Activated naive CD8-positive, alpha-beta T cell treated with anti-CD3 and anti-CD28 coated beads, Interleukin-2, amount 10 ng/mL, durations not matched to agents 7 days and 5 days (primary cell): ENCODE measurements around the gene PNKD. TPM values are rescaled to one million over a fixed set of nuclear protein-coding genes. Genes with fewer than 3 reads are reported as not detected.
"Not testable (repeated sequence)": the region's sequence is repeated elsewhere in the genome, so short reads cannot be mapped to it uniquely, and the experiment has no call there.

Experiments used
- ATAC-seq: fragments of 150-1000 bp; cut with Tn5 transposase; one replicate; pipeline ENCODE4 v1.10.0; 2021; ENCODE audit warnings: low read depth, moderate library complexity
- POLR2A ChIA-PET: fragments of 350-600 bp; sonication (Branson Sonifier 250); formaldehyde crosslinking; loops from one replicate; lab custom pipeline; 2021; ENCODE audit warnings: antibody characterized with exemption; lab: Charles Lee
- DNase-seq: peaks from one replicate; pipeline ENCODE4 v3.0.0; 2021
- H3K27ac Mint-ChIP-seq: one replicate; pipeline ENCODE4 v1.8.0; 2022; ENCODE audit warnings: mild to moderate bottlenecking, mixed read lengths
- H3K27me3 Mint-ChIP-seq: one replicate; pipeline ENCODE4 v1.8.0; 2022; ENCODE audit warnings: mild to moderate bottlenecking, moderate library complexity, mixed read lengths
- H3K36me3 Mint-ChIP-seq: one replicate; pipeline ENCODE4 v1.8.0; 2021; ENCODE audit warnings: mild to moderate bottlenecking, mixed read lengths
- H3K4me1 Mint-ChIP-seq: one replicate; pipeline ENCODE4 v1.8.0; 2021; ENCODE audit warnings: mixed read lengths
- H3K4me3 Mint-ChIP-seq: one replicate; pipeline ENCODE4 v1.8.0; 2022; ENCODE audit warnings: mild to moderate bottlenecking, moderate library complexity, mixed read lengths
- H3K9me3 Mint-ChIP-seq: one replicate; pipeline ENCODE4 v1.8.0; 2021; ENCODE audit warnings: mixed read lengths
- total RNA-seq, 2 experiments: library from RNA; stranded (reverse); gene quantifications; one replicate each; pipeline ENCODE4 v1.2.3, GENCODE V29; 2021

PNKD gene
- total RNA-seq, 2 experiments from 2014 or later, result 33.9 to 36.3 TPM

DNA sequence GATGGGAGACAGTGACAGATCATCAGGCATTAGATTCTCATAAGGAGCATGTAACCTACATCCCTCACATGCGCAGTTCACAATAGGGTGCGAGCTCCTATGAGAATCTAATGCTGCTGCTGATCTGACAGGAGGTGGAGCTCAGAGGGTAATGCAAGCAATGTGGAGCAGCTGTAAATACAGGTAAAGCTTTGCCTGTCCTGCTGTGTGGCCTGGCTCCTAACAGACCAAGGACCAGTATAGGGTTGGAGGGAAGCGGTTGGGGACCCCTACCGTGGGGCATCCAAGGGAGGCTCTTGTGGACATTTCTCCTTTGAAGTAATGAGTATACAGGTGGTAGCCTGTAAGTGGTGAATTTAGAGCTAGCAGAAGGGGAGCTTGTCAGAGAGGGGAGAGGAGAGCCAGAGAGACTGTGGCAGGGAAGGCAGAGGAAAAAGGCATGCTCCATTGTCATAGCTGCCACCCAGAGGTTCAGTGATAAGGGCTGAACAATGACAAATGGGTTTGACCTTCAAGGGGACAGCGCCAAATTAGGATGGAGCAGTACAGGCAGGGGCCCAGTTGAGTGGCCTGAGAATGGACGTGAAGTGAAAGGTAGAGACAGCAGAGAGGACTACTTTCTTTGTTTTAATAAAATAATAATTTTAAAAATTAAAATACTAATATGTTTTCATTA is 37.2 kb downstream of the PNKD start:
- Mint-ChIP-seq H3K4me1 (peaks cover 4% of the 10 kb centered on the region), H3K36me3 (no peaks in the 10 kb centered on the region), H3K9me3 (no peaks in the 10 kb centered on the region), H3K27me3 (peaks cover 4% of the 10 kb centered on the region), H3K4me3 (no peak overlapping the region), H3K27ac (no peak overlapping the region)
- DNase-seq, result no peak
- ATAC-seq, result no peak
- POLR2A ChIA-PET, result interaction anchor here (0.5 to 0.6 kb wide), 2 partner anchors 14 to 49 kb away, joined by 3 to 4 read pairs; partner anchors contain the start of gene CATIP

DNA sequence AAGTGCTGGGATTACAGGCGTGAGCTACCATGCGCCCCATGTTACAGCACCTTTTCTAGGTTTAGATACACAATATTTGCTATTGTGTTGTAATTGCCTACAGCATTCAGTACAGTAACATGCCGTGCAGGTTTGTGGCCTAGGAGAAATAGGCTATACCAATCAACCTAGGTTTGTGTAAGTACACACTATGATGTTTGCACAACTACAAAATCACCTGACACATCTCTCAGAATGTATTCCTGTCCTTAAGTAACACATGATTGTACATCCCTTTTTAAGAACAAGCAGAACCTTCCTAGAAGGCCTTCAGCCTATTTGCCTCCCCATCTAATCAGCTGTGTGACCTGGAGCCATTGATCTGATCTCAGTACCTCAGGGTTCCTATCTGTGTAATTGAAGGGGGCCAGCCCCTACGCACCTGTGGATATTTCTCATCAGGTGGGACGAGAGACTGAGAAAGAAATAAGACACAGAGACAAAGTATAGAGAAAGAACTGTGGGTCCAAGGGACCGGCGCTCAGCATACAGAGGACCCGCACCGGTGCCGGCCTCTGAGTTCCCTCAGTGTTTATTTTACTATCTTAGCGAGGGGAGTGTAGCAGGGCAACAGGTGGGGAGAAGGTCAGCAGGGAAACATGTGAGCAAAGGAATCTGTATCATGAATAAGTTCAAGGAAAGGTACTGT is 40.7 kb downstream of the PNKD start:
- ATAC-seq, result no peak
- Mint-ChIP-seq H3K27me3 (peaks cover 2% of the 10 kb centered on the region), H3K27ac (no peak overlapping the region), H3K36me3 (no peaks in the 10 kb centered on the region), H3K4me3 (no peak overlapping the region), H3K9me3 (no peaks in the 10 kb centered on the region), H3K4me1 (peaks cover 9% of the 10 kb centered on the region)
- DNase-seq, result no peak
- POLR2A ChIA-PET, result no interaction called here

DNA sequence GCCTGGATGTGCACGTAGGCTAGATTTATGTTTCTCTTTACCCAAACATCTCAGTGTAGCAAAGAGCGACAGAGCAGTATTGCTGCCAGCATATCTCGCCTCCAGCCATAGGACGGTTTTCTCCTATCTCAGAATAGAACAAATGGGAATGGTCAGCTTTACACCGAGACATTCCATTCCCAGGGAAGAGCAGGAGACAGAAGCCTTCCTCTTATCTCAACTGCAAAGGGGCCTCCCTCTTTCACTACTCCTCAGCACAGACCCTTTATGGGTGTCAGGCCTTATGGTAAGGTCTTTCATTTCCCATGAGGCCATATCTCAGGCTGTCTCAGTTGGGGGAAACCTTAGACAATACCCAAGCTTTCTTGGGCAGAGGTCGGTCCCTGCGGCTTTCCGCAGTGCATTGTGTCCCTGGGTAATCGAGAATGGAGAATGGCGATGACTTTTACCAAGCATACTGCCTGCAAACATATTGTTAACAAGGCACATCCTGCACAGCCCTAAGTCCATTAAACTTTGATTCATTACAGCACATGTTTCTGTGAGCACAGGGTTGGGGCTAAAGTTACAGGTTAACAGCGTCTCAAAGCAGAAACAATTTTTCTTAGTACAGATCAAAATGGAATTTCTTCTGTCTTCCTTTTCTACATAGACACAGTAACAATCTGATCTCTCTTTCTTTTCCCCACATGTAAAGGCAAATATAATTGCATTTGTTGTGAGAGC is 41.4 kb downstream of the PNKD start:
- ATAC-seq, H3K27me3 Mint-ChIP-seq, H3K9me3 Mint-ChIP-seq, DNase-seq, H3K36me3 Mint-ChIP-seq, POLR2A ChIA-PET, H3K4me3 Mint-ChIP-seq, H3K27ac Mint-ChIP-seq: not testable (repeated sequence)
- H3K4me1 Mint-ChIP-seq, result peaks cover 14% of the 10 kb centered on the region

DNA sequence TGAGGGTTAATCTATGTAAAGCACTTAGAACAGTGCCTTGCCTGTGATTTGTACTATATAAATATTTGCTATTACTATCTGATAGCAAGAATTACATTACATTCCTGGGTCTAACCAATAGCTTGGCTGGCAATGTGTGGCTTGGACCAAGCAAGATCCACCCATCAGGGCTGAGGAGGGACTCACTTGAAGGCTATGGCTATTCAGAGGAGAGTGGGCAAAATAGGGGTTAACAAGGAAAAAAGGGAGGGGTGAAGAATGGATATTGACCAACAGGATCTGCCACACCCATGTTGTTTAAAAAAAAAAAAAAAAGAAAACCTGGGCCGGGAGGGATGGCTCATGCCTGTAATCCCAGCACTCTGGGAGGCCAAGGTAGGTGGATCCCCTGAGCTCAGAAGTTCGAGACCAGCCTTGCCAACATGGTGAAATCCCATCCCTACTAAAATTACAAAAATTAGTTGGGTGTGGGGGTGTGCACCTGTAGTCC is 42.0 kb downstream of the PNKD start:
- Mint-ChIP-seq H3K36me3 (peaks cover 3% of the 10 kb centered on the region), H3K4me3 (no peak overlapping the region), H3K4me1 (peaks cover 19% of the 10 kb centered on the region), H3K27me3 (peaks cover 2% of the 10 kb centered on the region), H3K27ac (no peak overlapping the region), H3K9me3 (no peaks in the 10 kb centered on the region)
- ATAC-seq, result no peak
- DNase-seq, result no peak
- POLR2A ChIA-PET, result interaction anchor here (0.7 kb wide), 1 partner anchor 71 kb away, joined by 3 read pairs; no protein-coding TSS in a partner anchor

DNA sequence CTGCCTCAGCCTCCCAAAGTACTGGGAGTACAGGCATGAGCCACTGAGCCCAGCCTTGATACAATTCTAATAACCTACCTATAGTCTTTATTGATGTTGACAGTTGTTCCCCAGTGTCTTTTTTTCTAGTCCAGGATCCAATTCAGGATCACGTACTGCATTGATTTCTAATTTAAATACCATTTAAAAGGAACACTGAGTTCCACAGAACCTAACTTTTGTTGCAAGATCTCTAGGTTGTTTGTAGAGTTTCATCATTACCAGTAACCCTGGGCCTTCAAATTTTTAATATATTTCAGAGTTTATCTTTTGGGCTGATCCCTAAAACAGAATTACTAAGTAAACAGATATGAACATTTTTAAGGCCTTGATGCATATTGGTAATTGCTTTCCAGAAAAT is 43.0 kb downstream of the PNKD start:
- no peak overlapping the region for H3K4me3 Mint-ChIP-seq
- no peaks in the 10 kb centered on the region for H3K27me3 Mint-ChIP-seq
- DNase-seq, result no peak
- H3K36me3 Mint-ChIP-seq, result peaks cover 6% of the 10 kb centered on the region
- no peak overlapping the region for H3K27ac Mint-ChIP-seq
- H3K4me1 Mint-ChIP-seq, result peaks cover 22% of the 10 kb centered on the region
- H3K9me3 Mint-ChIP-seq, result no peaks in the 10 kb centered on the region
- POLR2A ChIA-PET, result no interaction called here
- no peak for ATAC-seq

DNA sequence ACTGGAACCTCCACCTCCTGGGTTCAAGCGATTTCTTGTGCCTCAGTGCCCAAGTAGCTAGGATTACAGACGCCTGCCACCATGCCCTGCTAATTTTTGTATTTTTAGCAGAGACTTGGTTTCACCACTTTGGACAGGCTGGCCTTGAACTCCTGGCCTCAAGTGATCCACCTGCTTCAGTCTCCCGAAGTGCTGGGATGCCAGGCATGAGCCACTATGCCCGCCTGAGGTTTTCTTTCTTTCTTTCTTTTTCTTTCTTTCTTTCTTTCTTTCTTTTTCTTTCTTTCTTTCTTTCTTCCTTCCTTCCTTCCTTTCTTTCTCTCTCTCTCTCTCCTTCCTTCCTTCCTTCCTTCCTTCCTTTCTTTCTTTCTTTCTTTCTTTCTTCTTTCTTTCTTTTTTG is 44.4 kb downstream of the PNKD start:
- H3K27me3 Mint-ChIP-seq, H3K36me3 Mint-ChIP-seq, H3K9me3 Mint-ChIP-seq, ATAC-seq, H3K27ac Mint-ChIP-seq, POLR2A ChIA-PET, DNase-seq, H3K4me3 Mint-ChIP-seq: not testable (repeated sequence)
- peaks cover 22% of the 10 kb centered on the region for H3K4me1 Mint-ChIP-seq

DNA sequence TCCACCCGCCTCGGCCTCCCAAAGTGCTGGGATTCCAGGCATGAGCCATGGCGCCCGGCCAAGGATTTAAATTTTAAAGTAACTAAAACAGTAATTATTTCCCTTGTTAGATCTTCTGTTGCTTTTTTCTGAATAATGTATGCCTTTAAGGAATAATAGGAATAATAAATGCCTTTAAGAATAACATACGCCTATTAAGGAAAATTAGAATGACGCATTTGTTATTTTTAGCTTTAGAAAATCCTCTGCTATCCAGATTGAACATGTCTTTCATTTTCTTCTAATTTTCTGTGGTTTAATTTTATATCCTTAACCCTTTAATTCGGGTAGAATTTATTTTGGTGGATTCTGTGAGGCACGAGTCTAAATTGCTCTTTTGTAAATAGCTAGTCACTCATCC is 45.1 kb downstream of the PNKD start:
- Mint-ChIP-seq H3K9me3 (no peaks in the 10 kb centered on the region), H3K27ac (no peak overlapping the region), H3K4me1 (peaks cover 22% of the 10 kb centered on the region), H3K27me3 (no peaks in the 10 kb centered on the region), H3K4me3 (no peak overlapping the region), H3K36me3 (peaks cover 8% of the 10 kb centered on the region)
- DNase-seq (no peak), ATAC-seq (no peak)
- POLR2A ChIA-PET, result no interaction called here

DNA sequence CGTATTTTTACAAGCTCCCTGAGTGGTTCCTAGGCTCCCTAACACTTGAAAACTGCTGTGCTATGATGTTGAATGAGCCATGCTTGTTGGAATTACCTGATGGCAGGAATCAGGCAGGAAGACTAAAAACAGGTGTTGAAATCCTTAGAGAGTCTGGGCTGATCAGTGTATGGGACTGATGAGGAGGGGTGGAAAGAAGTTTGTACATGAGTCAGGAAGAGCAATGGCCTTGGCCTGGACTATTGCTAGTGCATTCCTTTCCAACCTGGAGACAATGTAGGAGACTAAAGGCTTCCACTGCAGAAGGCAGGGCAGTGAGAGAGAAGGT is 46.9 kb downstream of the PNKD start:
- peak overlapping the region; percentile 45 for H3K27ac Mint-ChIP-seq
- H3K27me3 Mint-ChIP-seq, result no peaks in the 10 kb centered on the region
- ATAC-seq, result no peak
- H3K4me3 Mint-ChIP-seq, result no peak overlapping the region
- no peaks in the 10 kb centered on the region for H3K9me3 Mint-ChIP-seq
- DNase-seq, result no peak
- POLR2A ChIA-PET, result interaction anchor here (2.2 kb wide), 1 partner anchor 80 kb away, joined by 9 read pairs; no protein-coding TSS in a partner anchor
- peaks cover 8% of the 10 kb centered on the region for H3K36me3 Mint-ChIP-seq
- H3K4me1 Mint-ChIP-seq, result peaks cover 32% of the 10 kb centered on the region

DNA sequence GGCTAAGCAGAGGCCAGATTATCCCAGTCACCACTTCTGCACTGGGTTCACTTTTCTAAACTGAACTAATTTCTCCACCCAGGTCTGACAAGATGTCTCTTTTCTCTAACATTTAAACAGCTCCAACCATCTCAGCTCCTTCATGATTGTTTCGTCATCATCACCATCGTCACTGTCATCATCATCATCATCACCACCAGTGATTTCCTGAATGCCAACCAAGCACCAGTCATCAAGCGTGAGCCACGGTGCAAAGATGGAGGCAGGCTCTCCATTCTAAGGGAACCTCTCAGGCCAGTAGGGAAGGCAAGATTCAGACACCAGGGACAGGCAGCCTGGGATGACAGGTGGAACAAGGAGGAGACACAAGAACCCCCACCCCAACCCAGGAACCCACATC is 47.5 kb downstream of the PNKD start:
- peaks cover 8% of the 10 kb centered on the region for H3K36me3 Mint-ChIP-seq
- H3K27ac Mint-ChIP-seq, result no peak overlapping the region
- ATAC-seq (no peak), DNase-seq (no peak)
- no peaks in the 10 kb centered on the region for H3K9me3 Mint-ChIP-seq
- POLR2A ChIA-PET, result interaction anchor here (2.2 kb wide), 1 partner anchor 79 kb away, joined by 9 read pairs; no protein-coding TSS in a partner anchor
- no peak overlapping the region for H3K4me3 Mint-ChIP-seq
- peaks cover 35% of the 10 kb centered on the region for H3K4me1 Mint-ChIP-seq
- no peaks in the 10 kb centered on the region for H3K27me3 Mint-ChIP-seq

DNA sequence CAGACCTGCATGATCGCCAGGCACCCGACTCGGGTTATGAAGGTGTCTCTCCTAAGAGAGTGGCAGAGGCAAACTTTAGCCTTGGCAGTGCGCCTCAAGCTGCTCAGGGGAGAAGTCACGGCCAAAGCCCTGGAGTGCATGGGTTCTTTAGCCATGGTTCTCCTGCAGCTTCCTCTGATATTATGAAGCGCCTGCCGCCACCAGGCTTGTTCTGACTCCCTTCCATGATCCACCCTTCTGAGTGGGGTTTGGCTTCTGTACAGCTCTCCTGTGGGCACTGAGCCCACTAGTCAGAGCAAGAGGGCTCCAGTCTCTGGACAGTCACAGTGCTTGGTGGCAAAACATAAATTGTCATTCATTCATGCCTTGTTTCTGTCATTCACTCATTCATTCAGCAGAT is 47.9 kb downstream of the PNKD start:
- no peak for ATAC-seq
- Mint-ChIP-seq H3K36me3 (peaks cover 8% of the 10 kb centered on the region), H3K27ac (no peak overlapping the region), H3K4me3 (no peak overlapping the region), H3K9me3 (no peaks in the 10 kb centered on the region), H3K27me3 (no peaks in the 10 kb centered on the region), H3K4me1 (peaks cover 35% of the 10 kb centered on the region)
- POLR2A ChIA-PET, result no interaction called here
- DNase-seq, result no peak

DNA sequence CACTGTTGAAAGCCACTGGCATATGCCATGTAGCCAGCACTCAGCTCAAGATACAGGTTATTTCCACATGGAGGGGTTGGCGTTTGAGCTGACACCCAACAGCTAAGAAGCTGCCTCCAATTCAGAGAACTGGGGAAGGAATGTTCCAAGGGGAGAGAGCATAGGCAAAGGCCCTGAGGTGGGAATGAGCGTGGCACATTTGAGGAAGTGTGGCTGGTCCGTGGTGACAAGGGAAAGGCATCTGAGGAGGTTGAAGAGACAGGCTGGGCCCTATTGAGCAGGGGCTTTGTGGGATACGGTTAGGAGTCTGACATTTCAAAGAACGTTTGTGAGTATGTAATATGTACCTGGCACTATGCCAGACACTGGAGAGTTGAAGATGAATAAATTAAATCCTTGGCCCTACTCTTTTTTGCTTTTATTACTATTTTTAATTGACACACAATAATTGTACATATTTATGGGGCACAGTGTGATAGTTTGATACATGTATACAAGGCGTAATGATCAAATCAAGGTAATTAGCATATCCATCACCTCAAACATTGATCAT is 49.6 kb downstream of the PNKD start:
- Mint-ChIP-seq H3K9me3 (no peaks in the 10 kb centered on the region), H3K4me3 (no peak overlapping the region), H3K36me3 (peaks cover 8% of the 10 kb centered on the region), H3K4me1 (peaks cover 42% of the 10 kb centered on the region), H3K27ac (no peak overlapping the region), H3K27me3 (peaks cover 13% of the 10 kb centered on the region)
- POLR2A ChIA-PET, result interaction anchor here (1.1 kb wide), 1 partner anchor 37 kb away, joined by 3 read pairs; the partner anchor contains the start of gene CATIP
- ATAC-seq (no peak), DNase-seq (no peak)

DNA sequence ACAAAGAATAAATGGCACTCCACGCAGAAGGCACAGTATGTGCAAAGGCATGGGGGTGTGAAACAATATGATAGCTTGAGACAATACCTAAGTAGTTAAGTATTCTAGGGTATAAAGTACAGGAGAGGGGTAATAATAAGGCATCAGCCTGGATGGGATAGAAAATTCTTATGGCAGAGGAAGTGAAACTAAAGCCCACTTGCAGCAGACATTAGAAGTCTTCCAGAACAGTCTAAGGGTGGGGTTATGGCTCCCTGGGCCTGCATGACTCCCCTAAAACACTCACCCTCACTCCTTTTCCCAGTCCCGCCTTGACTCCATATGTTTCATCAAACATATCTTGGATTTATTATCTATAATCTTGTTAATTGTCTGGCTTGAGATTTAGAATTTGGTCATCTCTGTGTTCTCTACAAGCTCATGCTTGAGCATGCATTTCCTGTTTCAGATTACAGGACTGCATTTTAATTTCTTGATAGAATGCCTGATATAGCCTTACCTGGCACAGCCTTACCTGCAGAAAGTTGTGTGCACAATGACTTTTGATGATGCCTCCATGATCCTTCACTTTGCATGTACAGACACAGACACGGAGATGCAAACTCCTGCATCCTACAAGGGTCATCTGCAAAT is 50.5 kb downstream of the PNKD start:
- H3K27ac Mint-ChIP-seq, result no peak overlapping the region
- H3K9me3 Mint-ChIP-seq, result no peaks in the 10 kb centered on the region
- peaks cover 13% of the 10 kb centered on the region for H3K27me3 Mint-ChIP-seq
- ATAC-seq (no peak), DNase-seq (no peak)
- H3K4me1 Mint-ChIP-seq, result peaks cover 39% of the 10 kb centered on the region
- POLR2A ChIA-PET, result no interaction called here
- peaks cover 8% of the 10 kb centered on the region for H3K36me3 Mint-ChIP-seq
- no peak overlapping the region for H3K4me3 Mint-ChIP-seq
